IPS-11a (cell line): ENCODE results near the gene ABLIM3.

Experiments used
- H3K4me3 ChIP-seq: one replicate; pipeline ENCODE4 v1.5.1; 2013; ENCODE audit warnings: low read depth, low read length, control low read depth

ABLIM3 gene

DNA sequence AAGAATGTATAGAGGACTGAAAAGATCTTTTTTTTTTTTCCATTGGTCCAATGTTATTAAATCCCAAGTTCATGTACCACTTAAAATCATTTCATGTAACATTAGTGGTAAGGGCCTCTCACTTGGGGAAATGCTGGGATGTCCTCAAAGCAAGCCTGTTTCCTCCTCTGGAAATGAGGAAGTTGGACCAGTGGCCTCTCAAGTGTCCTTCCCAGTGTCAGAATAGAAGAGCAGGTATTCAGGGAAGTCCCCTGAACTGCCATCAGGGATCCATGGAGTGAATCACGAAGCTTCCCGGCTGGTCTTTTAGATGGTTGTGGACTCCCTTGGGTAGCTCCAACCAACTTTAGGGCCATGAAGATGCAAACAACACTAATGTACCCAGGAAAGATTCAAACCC lies 75.2 kb downstream of the ABLIM3 start:
- no peak overlapping the region for H3K4me3 ChIP-seq

DNA sequence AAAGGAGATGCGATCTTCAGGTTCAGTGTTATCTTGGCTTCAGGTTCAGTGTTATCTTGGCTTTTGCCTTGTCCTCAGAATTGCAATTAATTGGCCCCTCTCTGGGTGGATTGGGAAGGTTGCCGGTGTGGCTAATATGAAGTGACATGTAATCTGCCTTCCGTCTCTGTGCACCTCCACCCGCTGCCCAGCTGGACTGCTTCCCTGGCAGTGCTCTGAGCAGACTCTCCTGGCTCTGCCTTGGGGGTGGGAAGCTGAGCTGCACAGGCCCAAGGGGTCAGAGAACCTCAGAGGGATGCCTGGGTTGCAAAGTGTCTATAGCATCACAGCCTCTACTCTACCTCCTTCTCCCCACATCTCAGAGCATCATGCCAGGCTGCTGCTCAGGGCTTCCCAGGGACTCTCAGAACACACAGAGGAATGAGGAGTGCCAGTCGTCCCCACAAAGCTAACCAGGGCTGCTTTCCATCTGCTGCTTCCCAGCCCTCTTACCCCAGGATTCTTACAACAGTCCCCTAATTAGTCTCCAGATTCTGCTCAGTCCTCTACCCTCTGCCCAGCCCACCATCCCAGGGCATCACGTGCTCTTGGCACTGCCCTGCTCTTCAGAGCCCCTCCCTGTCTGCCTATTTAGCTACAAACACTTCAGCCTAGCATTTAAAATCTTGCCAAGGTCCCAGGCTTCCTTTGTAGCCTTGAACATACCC lies 76.0 kb downstream of the ABLIM3 start:
- H3K4me3 ChIP-seq: no peak overlapping the region

DNA sequence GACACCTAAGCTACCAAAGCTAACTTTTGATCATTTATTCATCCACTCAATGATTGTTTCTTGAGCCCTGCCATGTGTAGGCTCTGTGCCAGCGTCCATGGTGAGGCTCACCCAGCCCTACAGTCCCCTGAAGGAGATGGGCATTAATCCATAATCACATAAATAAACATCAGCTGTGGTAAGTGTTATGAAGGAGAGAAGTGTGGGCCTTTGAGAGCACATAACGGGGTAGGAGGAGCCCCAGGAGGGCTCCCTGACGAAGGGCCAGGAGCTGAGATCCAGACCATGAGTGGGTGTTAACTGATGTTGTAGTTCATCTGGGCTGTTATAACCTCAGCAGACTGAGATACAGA lies 76.5 kb downstream of the ABLIM3 start:
- H3K4me3 ChIP-seq: no peak overlapping the region

DNA sequence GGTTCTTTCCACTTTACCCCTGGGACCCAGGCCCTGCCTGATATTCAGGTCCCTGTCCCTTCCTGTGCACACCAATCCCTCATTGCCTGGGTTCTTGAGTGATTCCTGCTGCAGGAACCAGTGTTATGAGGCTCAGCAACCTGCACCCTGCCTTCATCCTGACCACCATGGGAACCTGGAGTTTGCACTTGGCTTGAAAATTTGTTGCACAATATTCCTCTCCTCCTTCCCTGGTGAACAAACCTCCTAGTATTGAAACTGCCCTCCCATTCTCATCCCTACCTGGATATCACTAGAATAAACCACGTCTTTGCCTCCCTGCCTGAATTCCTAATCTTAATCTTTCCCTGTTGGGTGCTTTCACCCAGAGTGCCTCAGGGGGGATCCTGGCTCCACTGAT lies 78.3 kb downstream of the ABLIM3 start:
- no peak overlapping the region for H3K4me3 ChIP-seq

DNA sequence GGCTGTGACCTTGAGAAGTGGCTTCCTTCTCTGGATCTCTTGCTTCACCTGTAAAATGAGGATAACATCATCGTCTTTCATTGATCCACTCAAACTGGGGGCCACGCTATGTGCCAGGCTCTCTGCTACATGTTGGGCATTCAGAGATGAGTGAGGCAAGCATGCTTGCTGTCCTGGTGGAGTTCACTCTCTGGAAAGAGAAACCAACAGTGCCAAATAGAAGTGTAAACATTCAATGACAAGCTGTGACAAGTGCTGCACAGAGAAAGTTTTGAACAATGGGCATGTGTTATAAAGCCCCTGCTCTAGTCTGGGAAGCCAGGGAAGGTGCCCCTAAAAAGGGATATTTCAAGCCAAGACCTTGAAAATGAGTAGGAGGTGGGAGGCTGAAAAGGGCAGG lies 79.5 kb downstream of the ABLIM3 start:
- no peak overlapping the region for H3K4me3 ChIP-seq

DNA sequence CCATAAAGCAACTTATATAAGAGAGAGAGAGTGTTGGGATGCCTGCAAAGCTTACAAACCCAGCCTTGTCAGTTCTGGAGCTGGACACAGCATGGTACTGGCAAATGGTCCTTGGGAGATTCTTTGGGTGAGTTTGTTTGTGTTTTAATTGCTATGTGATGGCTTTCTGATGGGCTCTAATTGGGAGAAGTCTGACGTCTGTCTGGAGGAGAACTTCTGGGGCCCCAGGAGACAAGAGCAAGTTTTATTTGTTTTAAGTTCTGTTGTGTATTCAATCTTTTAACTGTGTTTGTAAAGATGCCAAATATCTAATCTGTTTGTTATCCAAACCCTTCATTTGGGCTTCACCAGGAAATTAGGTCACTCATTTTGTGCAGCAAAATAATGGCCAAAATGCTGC lies 80.0 kb downstream of the ABLIM3 start:
- no peak overlapping the region for H3K4me3 ChIP-seq

DNA sequence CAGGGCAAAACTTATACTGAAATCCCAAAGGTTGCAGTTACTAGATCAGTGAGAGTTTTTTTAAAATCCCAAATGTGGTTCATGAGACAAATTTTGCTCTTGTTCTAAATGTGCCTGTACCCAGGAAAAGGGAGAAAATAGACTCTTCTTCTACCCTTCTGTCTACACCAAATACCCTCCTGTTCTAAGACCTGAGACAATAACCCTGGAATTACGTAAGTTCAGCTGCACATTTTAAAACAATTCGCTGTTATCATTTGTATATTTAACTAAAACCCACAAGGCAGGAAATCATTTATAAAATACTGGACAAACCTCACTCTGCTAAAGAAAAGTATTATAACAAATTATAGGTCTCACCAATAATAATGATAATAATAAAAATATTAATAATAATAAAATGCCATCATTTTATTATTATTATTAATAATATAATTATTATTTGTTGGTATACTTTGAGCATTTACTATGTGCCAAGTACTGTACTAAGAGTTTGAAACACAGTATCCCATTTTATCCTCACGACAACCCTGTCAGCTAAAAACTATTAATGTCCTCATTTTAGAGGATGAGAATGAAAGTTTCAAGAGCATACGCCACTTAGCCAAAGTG lies 80.5 kb downstream of the ABLIM3 start:
- no peak overlapping the region for H3K4me3 ChIP-seq

DNA sequence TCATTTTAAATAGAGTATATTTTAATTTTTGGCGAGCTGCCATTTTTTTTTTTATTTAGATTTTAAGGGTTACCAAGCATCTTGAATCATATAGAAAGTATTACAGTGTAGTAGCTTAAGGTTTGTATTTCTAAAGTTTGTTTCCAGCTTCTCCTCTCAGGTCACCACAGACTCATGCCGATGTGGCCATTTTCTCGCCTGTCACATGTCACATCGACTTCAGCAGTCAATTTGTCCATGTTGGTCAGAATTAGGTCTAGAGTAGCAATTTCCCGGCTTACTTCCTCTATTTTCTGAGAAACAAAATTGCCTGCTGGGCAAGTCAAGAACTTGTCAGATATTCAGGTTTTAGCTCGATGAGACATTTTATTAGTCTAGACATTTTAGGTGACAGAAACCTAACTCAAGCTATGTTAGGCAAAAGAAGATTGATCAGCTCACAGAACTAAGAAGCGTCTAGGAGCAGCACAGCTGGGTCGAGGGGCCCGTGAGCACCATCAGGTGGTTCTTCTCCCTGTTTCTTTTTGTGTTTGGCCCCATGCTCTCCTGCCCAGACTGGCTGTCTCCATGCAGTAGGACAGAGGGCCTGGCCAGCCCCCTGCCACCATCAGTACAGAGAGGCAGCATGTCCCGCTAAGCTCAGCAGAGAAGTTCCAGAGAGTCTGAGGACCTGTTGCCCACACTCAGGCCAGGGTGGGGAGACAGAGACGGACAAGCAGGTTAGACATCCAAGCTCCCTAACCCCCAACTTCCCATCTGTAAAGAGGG lies 82.0 kb downstream of the ABLIM3 start:
- H3K4me3 ChIP-seq: no peak overlapping the region

DNA sequence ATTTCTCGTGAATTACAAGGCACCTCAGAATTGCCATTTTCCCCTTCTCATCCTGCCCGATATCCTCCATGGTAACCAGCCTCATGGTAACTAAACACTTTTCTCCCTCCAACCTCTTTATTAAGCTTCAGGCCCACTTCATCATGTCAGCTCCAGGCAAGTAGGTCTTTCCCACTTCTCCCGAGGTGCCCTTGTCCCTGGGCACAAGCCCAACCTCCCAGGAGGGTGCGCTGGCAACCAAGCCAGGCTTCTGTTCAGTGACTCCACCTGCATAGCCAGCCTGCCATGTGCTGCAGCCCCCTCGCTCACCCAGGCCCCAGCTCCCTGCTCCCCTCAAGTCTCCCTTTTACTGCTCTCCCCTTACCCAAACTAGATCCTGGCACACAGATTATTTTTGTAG lies 83.0 kb downstream of the ABLIM3 start:
- H3K4me3 ChIP-seq: no peak overlapping the region

DNA sequence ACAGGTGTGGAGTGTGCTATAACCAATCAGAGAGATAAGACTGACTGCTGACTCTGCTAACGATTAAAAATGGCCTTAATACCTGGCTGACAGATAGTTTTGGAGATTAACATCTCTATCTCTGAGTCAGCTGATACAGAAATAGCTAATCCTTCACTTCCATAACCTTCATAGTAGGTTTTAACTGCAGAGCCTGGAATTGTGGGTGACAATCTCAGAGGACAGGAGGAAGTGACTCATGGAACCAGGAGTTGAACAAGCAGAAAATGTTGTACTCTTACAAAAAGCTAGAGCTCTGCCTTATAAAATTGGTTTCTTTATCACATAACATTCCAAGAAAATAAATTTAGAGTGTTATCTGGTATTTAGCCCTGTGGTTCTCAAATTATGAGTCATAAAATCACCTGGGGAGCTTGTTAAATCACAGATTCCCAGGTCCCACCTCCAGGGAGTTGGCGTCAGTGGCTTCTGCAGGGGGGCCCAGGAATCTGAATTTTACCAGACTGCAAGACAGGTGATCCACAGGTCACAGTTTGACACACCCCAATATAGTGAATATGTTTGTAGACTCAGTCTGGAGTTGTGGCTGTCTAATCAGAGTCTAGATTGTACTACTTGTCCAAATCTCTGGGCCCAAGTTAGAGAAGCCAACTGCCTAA lies 86.0 kb downstream of the ABLIM3 start:
- H3K4me3 ChIP-seq: no peak overlapping the region

DNA sequence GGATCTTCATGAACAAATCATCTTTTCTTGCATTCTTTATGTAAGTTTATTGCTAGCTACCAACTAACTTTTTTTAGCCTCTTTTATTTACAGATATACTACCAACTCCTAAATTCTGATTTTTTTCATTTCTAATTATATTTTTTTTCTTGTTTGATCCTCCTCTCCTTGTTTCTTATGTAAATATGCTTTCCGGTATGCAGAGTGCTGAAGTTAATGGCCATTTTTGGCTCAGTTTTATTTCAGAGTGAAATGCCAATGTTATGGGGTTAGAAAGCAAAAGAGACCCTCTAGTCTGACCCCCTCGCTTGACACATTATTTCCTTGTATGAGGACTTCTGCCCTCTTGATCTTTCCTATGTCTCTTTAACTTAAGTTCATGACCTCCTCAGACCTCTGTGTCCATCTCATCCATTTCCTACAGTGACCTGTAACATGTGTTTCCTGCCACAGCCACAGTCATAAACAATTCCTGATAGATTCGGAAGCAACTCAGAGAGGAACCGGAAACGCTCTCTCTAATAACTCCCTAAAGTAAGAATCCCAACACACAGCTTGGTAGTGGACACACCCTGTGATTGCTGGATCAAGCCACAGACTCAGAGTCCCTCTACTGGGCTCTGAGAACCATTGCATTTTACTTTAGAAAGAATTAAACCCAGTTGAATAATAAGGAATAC lies 87.5 kb downstream of the ABLIM3 start:
- no peak overlapping the region for H3K4me3 ChIP-seq

DNA sequence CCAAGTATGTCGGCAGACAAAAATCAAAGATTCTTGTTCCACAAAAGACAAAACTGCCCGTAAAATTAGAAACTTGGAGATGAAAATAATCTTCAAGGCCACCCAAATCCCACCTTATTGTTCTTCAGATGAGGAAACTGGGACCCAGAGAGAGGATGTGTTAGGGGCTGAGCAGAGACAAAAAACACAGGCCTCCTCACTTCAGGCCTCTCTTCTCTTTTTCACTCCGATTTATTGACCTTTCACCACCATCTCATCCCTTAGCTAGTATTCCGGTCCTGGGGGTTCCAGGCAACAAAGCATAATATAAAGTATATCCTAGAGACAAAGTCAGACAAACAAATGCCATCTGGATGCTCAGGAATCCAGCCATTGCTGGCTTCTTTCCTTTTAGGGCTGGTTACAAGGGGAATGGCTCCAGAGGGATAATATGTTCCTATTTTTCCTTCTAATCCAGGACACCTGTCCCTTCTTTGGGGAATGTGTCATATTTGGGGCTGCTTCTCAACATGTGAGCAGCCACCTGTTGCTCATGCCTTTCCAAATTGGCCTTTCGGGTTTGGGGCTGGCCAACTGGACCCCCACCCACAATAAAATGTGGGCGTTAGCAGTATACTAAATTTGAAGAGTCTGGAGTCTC lies 88.1 kb downstream of the ABLIM3 start:
- H3K4me3 ChIP-seq: no peak overlapping the region

DNA sequence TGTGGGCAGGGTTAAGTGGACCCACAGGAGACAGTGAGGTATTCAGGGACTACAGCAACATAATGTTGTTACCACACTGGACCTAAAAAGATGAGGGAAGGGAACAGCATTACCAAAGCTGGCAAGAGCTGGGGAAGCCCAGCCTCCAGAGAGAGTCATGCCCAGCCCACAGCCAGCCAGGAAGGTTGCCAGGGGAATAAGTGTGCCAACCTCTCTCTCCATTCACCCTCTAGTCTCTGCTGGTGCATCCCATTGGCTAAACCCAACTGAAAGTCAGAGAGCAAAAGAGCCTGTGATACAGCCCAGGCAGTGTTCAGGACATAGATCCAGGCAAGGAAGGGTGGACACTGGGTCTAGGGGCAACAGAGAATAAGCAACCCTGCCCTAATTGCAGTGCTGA lies 94.5 kb downstream of the ABLIM3 start:
- H3K4me3 ChIP-seq: no peak overlapping the region

DNA sequence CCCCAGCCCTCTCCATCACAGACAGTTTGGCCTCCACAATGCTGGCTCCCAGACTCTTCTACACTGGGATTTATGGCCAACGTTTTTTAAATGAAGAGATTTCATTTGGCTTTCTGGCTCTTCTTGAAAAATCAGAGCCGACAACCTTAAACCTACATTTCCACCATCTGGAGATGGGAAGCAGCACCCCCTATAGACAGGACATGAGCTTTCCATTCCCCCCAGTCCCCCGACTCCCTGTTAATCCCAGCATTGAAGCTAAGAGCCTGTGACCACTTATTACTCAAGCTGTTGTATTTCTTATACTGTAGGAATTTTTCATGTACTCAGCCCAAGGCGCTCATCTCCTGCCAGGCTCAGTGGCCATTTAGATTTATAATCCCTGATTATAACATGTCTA lies 96.4 kb downstream of the ABLIM3 start:
- no peak overlapping the region for H3K4me3 ChIP-seq

DNA sequence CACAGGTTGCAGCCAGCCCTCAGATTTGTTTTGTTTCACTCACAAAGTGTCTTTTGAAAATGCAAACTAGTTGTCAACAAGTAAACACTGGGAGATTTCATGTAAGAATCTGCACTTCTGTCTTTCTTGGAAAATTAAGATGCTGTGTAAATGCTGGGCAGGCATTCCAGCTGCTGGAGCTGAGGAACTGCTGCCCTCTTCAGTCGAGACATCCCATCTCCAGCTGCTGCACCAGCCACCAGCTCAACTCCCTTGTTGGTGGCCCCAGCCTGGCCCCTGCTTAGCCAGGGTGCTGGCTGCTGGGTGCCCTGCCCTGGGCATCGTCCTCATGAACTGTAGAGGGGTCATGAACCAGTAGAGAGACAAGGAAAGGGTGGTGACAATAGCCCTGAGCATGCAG lies 97.2 kb downstream of the ABLIM3 start:
- H3K4me3 ChIP-seq: no peak overlapping the region

DNA sequence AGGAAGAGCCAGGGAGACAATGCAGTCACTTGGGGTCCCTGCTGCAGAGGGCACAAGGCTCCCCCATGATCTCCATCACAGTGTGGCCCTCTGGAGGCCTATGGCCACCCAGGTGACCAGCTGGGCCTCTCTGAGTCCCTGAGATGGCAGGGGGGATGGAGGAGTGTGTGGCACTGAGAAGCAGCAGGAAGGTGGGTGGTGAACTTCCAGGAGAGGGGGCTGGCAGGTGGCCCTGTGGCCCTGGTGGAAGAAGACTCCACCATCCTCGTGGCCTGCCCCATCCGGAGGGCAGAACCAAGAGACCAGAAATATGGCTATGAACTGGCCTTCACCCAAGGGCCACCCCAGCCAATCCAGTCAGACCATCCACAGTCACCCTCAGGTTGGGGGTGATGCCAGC lies 98.6 kb downstream of the ABLIM3 start:
- H3K4me3 ChIP-seq: no peak overlapping the region

DNA sequence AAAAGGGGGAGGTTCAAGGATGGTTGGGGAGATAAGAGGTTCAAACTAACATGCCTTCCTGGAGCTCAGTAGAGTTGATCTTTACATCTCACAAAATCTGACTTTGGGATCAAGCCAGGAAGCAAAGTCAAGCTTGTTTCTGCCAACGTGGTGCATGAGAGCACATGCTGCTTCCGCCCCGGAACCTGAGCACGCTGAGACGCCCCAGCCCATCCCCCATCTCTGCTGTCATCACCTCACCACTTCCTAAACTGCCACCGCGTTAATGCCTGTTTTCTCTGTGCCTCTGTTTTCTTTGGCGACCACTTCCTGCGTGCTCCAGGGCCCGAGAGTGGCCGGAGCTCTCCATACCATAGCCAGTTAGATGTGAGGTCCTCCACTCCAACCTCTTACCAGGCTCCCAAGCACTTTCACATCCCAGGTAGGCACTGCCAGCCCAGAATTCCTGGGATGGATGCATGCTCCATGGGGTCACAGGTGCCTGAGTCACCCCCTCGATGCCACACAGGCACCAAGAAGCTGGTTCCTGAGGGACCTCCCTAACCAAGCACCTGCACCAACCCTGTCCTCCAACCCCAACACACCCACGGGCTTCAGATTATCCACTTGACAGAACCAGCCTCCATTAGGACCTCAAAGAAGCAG lies 99.2 kb downstream of the ABLIM3 start:
- no peak overlapping the region for H3K4me3 ChIP-seq

DNA sequence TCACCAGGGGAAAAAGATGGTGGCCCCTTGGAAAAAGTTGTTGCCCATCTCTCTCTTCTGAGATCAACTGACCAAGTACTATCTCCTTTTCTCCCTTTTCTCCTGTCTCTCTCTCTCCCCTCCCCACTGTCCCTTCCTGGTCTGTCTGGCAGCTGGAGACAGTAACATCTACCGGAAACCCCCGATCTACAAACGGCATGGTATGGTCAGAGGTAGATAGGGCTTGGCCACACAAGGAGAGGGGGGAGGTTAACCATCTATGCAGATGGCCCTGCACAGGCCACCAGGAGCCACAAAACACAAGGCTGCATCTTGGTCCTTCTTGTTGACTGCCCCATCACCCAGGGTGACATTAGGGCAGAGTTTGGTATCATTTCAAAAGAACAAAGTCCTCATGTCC lies 101.0 kb downstream of the ABLIM3 start:
- no peak overlapping the region for H3K4me3 ChIP-seq

DNA sequence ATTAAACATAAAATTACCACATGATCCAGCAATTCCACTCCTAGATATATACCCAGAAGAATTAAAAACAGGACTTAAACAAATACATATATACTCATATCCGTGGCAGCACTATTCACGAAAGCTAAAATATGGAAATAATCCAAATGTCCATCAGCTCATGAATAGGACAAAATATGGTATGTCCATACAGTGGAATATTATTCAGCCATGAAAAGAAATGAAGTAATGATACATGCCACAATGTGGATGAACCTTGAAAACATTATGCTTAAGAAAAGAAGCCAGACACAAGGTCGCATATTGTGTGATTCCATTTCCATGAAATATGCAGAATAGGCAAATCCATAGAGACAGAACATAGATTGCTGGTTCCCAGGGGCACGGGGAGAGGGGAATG lies 105.6 kb downstream of the ABLIM3 start:
- H3K4me3 ChIP-seq: no peak overlapping the region

DNA sequence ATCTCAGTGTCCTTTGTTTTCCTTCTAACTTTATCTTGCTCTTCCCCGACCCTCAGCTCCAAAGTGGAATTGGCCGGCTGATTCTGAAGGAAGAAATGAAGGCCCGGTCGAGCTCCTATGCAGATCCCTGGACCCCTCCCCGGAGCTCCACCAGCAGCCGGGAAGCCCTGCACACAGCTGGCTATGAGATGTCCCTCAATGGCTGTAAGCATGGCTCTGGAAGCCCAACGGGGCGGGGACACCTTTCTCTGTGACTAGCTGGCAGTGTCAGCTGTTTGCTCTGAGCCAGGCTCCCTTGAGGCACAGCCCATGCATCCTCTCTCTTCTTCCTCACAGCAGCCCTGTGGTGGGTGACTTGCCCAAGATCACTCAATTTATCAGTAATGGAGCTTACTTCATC lies 106.4 kb downstream of the ABLIM3 start:
- H3K4me3 ChIP-seq: no peak overlapping the region
